GM10266 (cell line): Measurements from ENCODE around the gene DDIAS.
"Not testable (repeated sequence)": the region's sequence is repeated elsewhere in the genome, so short reads cannot be mapped to it uniquely, and the experiment has no call there.

Experiments used
- DNase-seq: peaks from one replicate; pipeline ENCODE4 v3.0.0; 2012; ENCODE audit errors: extremely low spot score
- CTCF ChIP-seq: IDR thresholded peaks from 2 replicates; pipeline ENCODE4 v1.5.1; 2012; ENCODE audit warnings: mild to moderate bottlenecking, low read depth; ENCODE audit not compliant: control insufficient read depth, insufficient read depth; ENCODE audit errors: missing control alignments

The DDIAS gene

GRCh38 chr11:82906931-82907330, 5.4 kb downstream of the DDIAS start:
- TF ChIP-seq CTCF: no peak

GRCh38 chr11:82907371-82907770, 5.8 kb downstream of the DDIAS start:
- no peak for DNase-seq
- TF ChIP-seq CTCF: no peak

More at GRCh38 chr11:82906931-82907330, 5.4 kb downstream of the DDIAS start:
- no peak for DNase-seq

GRCh38 chr11:82908311-82908710, 6.8 kb downstream of the DDIAS start:
- no peak for DNase-seq
- TF ChIP-seq CTCF: no peak

- TF ChIP-seq CTCF: no peak
Observed at GRCh38 chr11:82909015-82909640, 7.6 kb downstream of the DDIAS start.

GRCh38 chr11:82919786-82920185, 18.2 kb downstream of the DDIAS start:
- not testable (repeated sequence) for DNase-seq

More at GRCh38 chr11:82909015-82909640, 7.6 kb downstream of the DDIAS start:
- DNase-seq: no peak

GRCh38 chr11:82920227-82920626, 18.7 kb downstream of the DDIAS start:
- DNase-seq: not testable (repeated sequence)

- not testable (repeated sequence) for DNase-seq
Observed at GRCh38 chr11:82922396-82923173, 21.0 kb downstream of the DDIAS start.

GRCh38 chr11:82924522-82925224, 23.1 kb downstream of the DDIAS start:
- DNase-seq: no peak
- no peak for TF ChIP-seq CTCF
